Measurements from ENCODE around the gene CACNA1D.

The CACNA1D gene

GRCh38 chr3:53583161-53583690 is 88.8 kb downstream of the CACNA1D start:
- DNase-seq, result no peak

GRCh38 chr3:53585049-53585448 is 90.6 kb downstream of the CACNA1D start:
- DNase-seq, result peak; percentile 18

DNA sequence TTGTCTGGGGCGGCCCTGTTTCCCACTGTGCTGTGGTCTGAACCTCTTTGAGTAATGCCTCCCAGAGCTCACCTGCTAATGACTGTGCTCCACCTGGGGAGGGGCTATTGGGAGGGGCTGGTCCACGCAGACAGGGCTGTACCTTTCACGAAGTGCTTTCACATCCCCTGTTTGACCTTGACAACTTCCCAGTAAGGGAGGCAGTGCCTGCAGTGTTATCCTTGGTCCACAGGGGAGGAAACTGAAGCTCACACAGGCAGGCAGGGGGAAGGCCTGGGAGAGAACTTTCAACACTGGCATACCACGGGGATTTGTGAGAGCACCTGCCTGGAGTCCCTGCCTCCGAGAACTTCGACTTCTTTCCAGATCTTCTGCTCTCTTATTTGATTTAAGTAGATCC is 91.2 kb downstream of the CACNA1D start:
- no peak for DNase-seq

DNA sequence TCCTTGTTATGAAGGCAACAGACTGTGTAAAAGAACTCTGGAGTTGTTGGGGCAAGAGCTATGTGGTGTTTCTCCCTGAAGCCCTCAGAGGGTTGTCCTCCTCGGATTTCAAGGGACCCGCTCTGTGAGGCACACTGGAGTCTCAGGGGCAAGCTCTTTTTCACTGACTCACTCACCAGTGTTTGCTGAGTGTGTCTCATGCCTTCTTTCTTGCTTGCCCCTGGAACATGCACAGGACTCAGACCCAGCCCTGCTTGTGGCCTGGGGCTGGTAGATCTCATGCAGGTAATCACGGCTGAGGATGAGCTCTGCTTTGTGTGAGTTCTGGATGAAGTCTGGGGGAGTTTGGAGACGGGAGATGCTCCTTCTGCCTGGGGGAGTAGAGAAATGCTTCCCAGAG is 93.7 kb downstream of the CACNA1D start:
- no peak for DNase-seq

DNA sequence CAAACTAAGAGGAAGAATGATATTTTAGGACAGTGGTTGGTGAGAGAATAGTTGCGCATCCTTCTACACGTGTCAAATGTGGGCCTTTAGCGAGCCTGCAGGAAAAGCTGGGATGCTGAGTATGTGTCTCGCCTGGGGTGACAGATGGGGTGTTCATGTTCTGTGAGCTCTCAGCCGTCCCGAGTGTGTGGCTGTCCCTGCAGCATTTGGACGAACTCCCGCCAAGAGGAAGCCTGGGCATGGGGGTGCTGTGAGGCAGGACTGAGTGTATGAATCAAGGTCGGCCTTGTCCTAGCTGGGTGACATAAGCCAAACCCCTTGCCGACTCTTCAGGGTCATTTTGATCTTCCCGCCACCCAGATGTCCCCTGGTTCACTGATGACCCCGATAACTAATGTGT is 94.8 kb downstream of the CACNA1D start:
- DNase-seq, result no peak

DNA sequence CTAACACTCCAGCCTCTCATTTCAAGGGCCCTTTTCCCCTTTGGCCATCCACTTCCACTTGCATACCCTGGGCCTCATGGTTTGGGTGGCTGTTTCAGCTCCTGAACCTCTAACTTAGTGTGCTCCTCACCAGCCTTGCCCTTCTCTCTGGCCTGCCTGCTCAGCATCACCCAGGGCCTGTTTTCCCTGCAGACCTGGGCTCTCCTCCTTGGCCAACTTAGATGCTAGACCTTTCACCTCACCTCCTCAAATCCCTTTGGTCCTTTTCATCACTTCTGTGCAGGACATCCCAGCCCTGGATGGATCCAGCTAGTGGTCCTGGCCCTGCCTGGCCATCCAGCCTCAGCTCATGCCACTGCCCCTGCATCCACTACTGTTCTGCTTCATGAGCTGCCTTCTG is 95.4 kb downstream of the CACNA1D start:
- DNase-seq, result no peak

GRCh38 chr3:53590606-53591005 is 96.2 kb downstream of the CACNA1D start:
- DNase-seq, result no peak

GRCh38 chr3:53591646-53592045 is 97.2 kb downstream of the CACNA1D start:
- DNase-seq, result no peak

- DNase-seq, result no peak
These were observed 98.5 kb downstream of the CACNA1D start for GRCh38 chr3:53592862-53593261.

DNA sequence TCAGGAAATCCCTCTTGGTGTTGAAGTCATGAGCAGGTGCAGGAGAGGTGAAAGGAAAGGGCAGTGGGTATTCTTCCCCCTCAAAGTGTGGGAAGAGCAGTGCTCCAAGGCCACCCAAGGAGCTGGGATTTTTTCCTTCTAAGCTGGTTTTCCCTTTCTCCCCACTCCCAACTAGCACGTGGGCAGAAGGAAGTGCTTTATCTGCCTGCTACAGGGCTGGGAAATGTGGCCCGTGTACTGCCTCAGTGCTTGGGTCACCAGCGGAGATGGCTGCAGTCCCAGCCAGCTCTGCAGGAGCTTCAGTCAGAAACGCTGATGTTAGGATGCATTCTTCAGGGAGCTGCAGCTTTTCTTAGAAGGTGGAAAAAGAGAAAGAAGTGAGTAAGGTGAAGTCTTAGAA is 99.2 kb downstream of the CACNA1D start:
- no peak for DNase-seq

- no peak for DNase-seq
These were observed 99.9 kb downstream of the CACNA1D start for GRCh38 chr3:53594276-53594675.

GRCh38 chr3:53595660-53596059 is 101.2 kb downstream of the CACNA1D start:
- DNase-seq, result no peak

- DNase-seq, result peak; percentile 13
These were observed 102.9 kb downstream of the CACNA1D start for GRCh38 chr3:53597136-53597915.

GRCh38 chr3:53599771-53600170 is 105.4 kb downstream of the CACNA1D start:
- DNase-seq, result no peak

- DNase-seq, result no peak
These were observed 108.5 kb downstream of the CACNA1D start for GRCh38 chr3:53602866-53603265.

DNA sequence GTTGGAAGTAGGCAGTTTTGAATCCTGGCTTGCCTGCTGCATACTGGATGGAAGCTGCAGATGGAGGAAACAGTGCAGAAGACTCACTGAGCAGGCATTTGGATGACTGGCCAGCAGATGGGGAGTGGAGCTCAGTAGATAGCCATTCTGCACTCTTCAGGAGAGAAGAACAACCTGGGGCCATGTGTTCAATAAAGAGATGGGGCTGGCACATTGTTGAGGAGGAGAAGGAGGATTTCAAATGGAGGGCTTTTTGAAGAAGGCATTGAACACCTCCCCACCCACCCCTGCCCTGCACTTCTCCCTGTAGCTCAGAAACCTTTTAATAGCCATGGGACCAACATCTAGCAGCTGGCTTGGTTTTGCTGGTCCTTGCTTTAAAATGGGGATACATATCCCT is 109.8 kb downstream of the CACNA1D start:
- DNase-seq, result no peak

GRCh38 chr3:53606793-53607192 is 112.4 kb downstream of the CACNA1D start:
- no peak for DNase-seq

DNA sequence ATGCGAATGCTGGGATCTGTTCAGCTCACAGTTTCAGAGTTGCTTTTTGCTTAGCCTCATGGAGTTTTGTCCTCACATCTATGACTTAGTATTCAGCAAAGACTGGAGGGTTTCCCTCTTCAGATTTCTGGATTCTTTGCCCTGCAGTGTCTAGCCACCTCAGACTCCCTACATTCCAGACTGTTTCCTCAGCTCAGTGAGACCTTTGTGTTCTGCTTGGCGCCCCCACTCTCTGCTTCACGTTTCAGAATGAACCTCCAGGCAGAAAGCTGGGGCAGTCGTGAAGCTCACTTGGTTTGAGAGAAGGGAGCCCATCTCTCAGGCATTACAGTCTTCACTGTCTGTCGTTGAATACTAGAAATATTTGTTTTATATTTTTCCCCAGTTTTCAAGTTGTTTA is 118.1 kb downstream of the CACNA1D start:
- no peak for DNase-seq

GRCh38 chr3:53613125-53613524 is 118.7 kb downstream of the CACNA1D start:
- peak; percentile 5 for DNase-seq

DNA sequence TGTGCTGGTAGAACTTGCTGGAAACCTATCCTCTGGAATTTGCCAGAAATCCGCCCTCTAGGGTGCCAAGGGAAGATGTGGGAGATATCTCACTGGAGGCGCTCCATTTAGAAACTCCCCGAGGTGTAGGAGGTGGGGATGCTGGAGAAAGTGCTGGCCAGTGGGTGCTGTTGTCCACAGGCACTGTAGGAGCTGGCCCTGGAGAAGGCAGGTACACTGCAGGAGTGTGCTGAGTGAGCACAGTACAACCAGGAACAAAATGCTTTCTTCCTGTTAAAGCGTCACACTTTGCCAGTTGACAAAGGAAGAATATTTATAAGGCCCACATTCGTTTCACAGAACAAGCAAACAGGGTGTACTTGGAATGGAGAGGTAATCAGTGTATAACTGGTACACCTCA is 119.9 kb downstream of the CACNA1D start:
- DNase-seq, result no peak

DNA sequence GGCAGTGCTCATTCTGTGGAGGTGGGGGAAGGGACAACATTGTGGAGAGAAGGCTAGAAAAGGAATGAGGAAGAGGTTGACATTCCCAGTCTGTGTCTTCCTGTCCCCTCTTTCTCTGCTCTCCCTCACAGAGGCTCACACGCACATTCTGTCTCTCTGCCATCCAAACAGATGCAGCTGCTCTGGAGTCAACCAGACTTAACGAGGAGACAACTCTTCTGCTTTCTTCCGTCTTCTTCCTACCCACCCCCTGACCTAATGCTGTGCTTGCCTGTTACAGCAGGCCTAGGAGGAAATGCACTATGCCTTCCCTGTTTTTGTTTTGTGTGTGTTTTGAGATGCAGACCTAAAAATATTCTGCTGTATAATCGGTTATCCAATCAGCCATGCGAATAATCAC is 121.9 kb downstream of the CACNA1D start:
- no peak for DNase-seq

DNA sequence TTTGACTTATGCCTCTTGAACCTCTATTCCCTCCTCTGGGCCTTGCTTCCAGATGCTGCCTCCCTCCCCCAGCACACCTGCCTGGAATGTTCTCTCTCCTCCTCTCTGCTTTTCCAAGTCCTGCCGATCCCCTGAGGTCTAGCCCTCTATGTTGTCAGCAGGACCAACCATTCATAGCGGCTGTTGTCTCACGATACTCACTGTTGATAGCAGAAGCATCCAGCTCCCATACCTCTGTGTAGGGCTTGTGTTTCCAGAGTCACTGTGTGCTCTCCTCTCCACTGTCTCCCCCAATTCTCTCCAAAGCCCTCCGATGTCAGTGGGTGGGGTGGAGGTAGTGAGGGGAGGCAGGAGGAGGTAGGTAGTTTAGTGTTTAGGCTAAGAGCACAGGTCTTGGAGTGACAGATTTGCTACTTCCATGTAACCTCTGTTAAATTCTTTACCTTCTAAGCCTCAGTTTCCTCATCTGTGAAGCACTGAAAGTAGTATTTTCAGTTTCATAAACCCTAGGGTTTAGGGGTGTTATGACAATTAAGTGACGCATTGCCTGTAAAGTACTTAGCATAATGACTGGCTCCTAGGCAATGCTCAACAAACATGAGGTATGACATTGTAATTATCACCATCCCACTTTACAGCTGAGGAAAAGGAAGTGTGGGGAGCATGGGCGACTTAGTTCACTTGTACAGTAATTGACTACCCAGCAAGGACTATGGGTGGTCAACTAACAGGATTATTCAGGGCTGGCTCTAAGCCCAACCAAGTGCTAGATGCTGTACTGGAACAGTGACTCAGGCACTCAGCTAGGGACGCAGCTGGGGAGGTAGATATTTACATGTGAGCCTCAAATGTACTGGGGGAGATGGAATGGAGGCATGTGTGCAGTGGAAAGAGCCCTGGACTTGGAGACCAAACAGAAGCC is 122.8 kb downstream of the CACNA1D start:
- no peak for DNase-seq

DNA sequence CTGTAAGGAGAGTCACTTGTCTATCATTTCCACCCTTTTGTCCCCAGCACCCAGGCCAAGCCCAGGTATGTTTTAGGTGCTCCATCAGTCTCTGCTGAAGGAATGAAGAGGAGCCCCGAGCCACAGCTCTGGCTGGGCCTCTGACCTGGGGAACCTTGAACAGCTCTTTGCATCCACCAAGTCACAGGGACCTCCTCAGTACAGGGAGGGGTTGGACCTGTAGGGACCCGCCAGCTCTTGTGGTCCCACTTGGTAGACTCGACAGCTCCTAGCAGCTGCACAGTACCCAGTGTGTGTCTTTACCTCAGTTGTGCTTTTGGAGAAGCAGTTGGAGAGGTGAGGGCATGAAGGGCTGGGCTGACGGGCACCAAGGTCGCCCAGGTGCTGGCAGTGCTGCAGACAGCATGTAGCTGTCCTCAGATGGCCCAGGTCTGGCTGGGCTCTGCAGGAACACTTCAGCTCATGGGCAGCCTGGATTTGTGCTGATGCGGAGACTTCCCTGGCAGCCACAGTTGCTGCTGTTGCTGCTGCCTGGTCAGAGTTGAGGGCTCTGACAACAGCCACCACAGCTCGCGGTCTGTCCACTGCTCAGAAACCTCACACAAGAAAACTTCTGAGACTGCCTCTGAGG is 123.6 kb downstream of the CACNA1D start:
- no peak for DNase-seq
